B cell (primary cell): ENCODE measurements around the gene ARHGAP45. TPM values are rescaled to one million over a fixed set of nuclear protein-coding genes. Genes with fewer than 3 reads are reported as not detected.
A peak's percentile ranks its signal among the peaks of the same experiment; 100 is the strongest.

Experiments used
- ATAC-seq: fragments of 200-7000 bp; cut with Tn5 transposase; one replicate; pipeline ENCODE4 v1.10.0; 2021; ENCODE audit warnings: low read depth, mild to moderate bottlenecking, moderate number of reproducible peaks, moderate library complexity
- CTCF ChIA-PET: fragments of 350-600 bp; sonication (Branson Sonifier 250); formaldehyde crosslinking; loops from one replicate; lab custom pipeline; 2021; ENCODE audit warnings: antibody characterized with exemption, inconsistent platforms; lab: Charles Lee
- POLR2A ChIA-PET: fragments of 350-600 bp; sonication (Branson Sonifier 250); formaldehyde crosslinking; loops from one replicate; lab custom pipeline; 2021; ENCODE audit warnings: antibody characterized with exemption; lab: Charles Lee
- DNase-seq: peaks from one replicate; pipeline ENCODE4 v3.0.0; 2013
- H2AFZ ChIP-seq: 2 replicates; pipeline ENCODE4 v1.6.1; 2012; ENCODE audit warnings: mild to moderate bottlenecking, low read depth, low read length; ENCODE audit not compliant: insufficient read depth, poor library complexity, severe bottlenecking
- H3K27ac ChIP-seq, 2 donors: 1 replicate in 1 of 2; 2 replicates in 1 of 2; pipeline ENCODE4 v1.5.1; 2012 to 2013; ENCODE audit warnings: low read length in 2 of 2, mild to moderate bottlenecking in 2 of 2, moderate library complexity in 1 of 2
- H3K27me3 ChIP-seq, 4 experiments: fragments of 200-600 bp in 1 of 4; sonication (generic) in 1 of 4; replicated peaks in 1 of 4; 1 replicate in 2 of 4; 2 replicates in 2 of 4; pipeline versions ENCODE4 v1.6.1 to v1.7.0; 2013 to 2016; ENCODE audit warnings: low read length in 3 of 4, mild to moderate bottlenecking in 2 of 4, mixed read lengths in 1 of 4, moderate library complexity in 1 of 4; ENCODE audit not compliant: insufficient read depth in 4 of 4, control insufficient read depth in 3 of 4; ENCODE audit errors: control extremely low read depth in 1 of 4
- H3K36me3 ChIP-seq, 2 experiments: replicated peaks in 1 of 2; 1 replicate in 1 of 2; 2 replicates in 1 of 2; pipeline versions ENCODE4 v1.6.1 to v1.7.1; 2013; ENCODE audit warnings: low read length in 1 of 2; ENCODE audit not compliant: insufficient read depth in 2 of 2, control insufficient read depth in 1 of 2; ENCODE audit errors: control extremely low read depth in 1 of 2, extremely low read depth in 1 of 2
- H3K4me1 ChIP-seq, 2 donors: fragments of 200-600 bp in 1 of 2; sonication (generic) in 1 of 2; 1 replicate in 1 of 2; 2 replicates in 1 of 2; pipeline versions ENCODE4 v1.5.1 to v1.6.1; 2013 to 2017; ENCODE audit warnings: low read length in 2 of 2; ENCODE audit not compliant: control insufficient read depth in 2 of 2, insufficient read depth in 2 of 2
- H3K4me2 ChIP-seq: replicated peaks from 2 replicates; pipeline ENCODE3; 2012; ENCODE audit warnings: mild to moderate bottlenecking, low read depth, low read length; ENCODE audit not compliant: poor library complexity, severe bottlenecking
- H3K4me3 ChIP-seq, 5 experiments: fragments of 200-600 bp in 1 of 5; sonication (generic) in 1 of 5; 1 replicate in 3 of 5; 2 replicates in 2 of 5; pipeline versions ENCODE4 v1.5.1 to v1.7.0; 2011 to 2016; ENCODE audit warnings: low read length in 4 of 5, mild to moderate bottlenecking in 4 of 5, low read depth in 2 of 5, control low read depth in 1 of 5, moderate library complexity in 1 of 5; ENCODE audit not compliant: insufficient read depth in 1 of 5; ENCODE audit errors: control extremely low read depth in 1 of 5, extremely low read depth in 1 of 5
- H3K79me2 ChIP-seq: fragments of 200-600 bp; sonication (generic); one replicate; pipeline ENCODE4 v1.6.0; 2016; ENCODE audit warnings: low read length; ENCODE audit not compliant: control insufficient read depth, insufficient read depth
- H3K9ac ChIP-seq: fragments of 200-600 bp; sonication (generic); 2 replicates; pipeline ENCODE4 v1.6.1; 2017; ENCODE audit warnings: mild to moderate bottlenecking, low read length, moderate library complexity
- H3K9me3 ChIP-seq, 3 donors: one replicate each; pipeline versions ENCODE4 v1.6.1 to v1.7.1; 2013; ENCODE audit warnings: low read length in 2 of 3; ENCODE audit not compliant: control insufficient read depth in 2 of 3, insufficient read depth in 1 of 3; ENCODE audit errors: control extremely low read depth in 1 of 3
- H4K20me1 ChIP-seq: 2 replicates; pipeline ENCODE4 v1.6.0; 2012; ENCODE audit warnings: mild to moderate bottlenecking, low read length; ENCODE audit not compliant: insufficient read depth, control insufficient read depth, poor library complexity, severe bottlenecking
- H3K27ac Mint-ChIP-seq: one replicate; pipeline ENCODE4 v1.8.0; 2021; ENCODE audit warnings: mixed read lengths
- H3K27me3 Mint-ChIP-seq: one replicate; pipeline ENCODE4 v1.8.0; 2021; ENCODE audit warnings: mixed read lengths
- H3K4me1 Mint-ChIP-seq: one replicate; pipeline ENCODE4 v1.8.0; 2021; ENCODE audit warnings: mixed read lengths
- H3K4me3 Mint-ChIP-seq: one replicate; pipeline ENCODE4 v1.8.0; 2021; ENCODE audit warnings: mixed read lengths
- H3K9me3 Mint-ChIP-seq: one replicate; pipeline ENCODE4 v1.8.0; 2022; ENCODE audit warnings: mixed read lengths; ENCODE audit not compliant: insufficient read depth
- CTCF ChIP-seq: fragments of 200-600 bp; IDR thresholded peaks from one replicate; pipeline ENCODE4 v1.8.0; 2022; ENCODE audit warnings: antibody characterized with exemption, mild to moderate bottlenecking
- EZH2 ChIP-seq: IDR thresholded peaks from 2 replicates; pipeline ENCODE4 v1.6.1; 2012; ENCODE audit warnings: borderline replicate concordance, low read depth, mild to moderate bottlenecking, moderate library complexity, low read length; ENCODE audit not compliant: insufficient read depth, poor library complexity, severe bottlenecking
- WGBS: methylation state at CpG from one replicate; pipeline ENCODE4 v1.1.5; 2013; ENCODE audit warnings: missing lambda C conversion rate; ENCODE audit not compliant: insufficient coverage; 5-methylcytosine and 5-hydroxymethylcytosine counted together
- intact Hi-C: fragments of 100-400 bp; cut with micrococcal nuclease; formaldehyde crosslinking; loops from one replicate; pipeline ENCODE4 v1.10.0; 2022
- polyA plus RNA-seq: library from polyadenylated mRNA; depleted of rRNA; stranded (reverse); fragments of >200 nt; gene quantifications from 2 replicates; pipeline ENCODE4 v1.2.3, GENCODE V29; 2012
- total RNA-seq, 2 donors: library from RNA; stranded (reverse); fragments of 120-200 nt in 1 of 2; gene quantifications; 1 replicate in 1 of 2; 2 replicates in 1 of 2; pipeline versions ENCODE4 v1.2.3 to v1.2.4, GENCODE V29; 2013 to 2022

Gene ARHGAP45
- total and polyA plus RNA-seq, 2 donors (not counting 1 experiment from before 2014, with no cell fraction given) = 488 to 490 TPM

GRCh38 chr19:1109032-1109551 lies 42.1 kb downstream of the ARHGAP45 start:
- 97% methylated on average over 26 of the region's 48 CpGs for WGBS
- Mint-ChIP-seq H3K9me3 (no peaks in the 10 kb centered on the region), H3K27ac (no peak overlapping the region), H3K4me1 (peaks cover 15% of the 10 kb centered on the region), H3K27me3 (no peaks in the 10 kb centered on the region), H3K4me3 (no peak overlapping the region)
- no peaks in the 10 kb centered on the region for H3K27me3 ChIP-seq
- POLR2A ChIA-PET = no interaction called here
- H3K79me2 ChIP-seq = peaks cover 21% of the 10 kb centered on the region
- CTCF ChIA-PET = no interaction called here
- no peak for TF ChIP-seq CTCF
- no peak for TF ChIP-seq EZH2
- no peak overlapping the region for H3K27ac ChIP-seq
- intact Hi-C loops = no loop called here
- no peaks in the 10 kb centered on the region for H3K9me3 ChIP-seq
- DNase-seq (peak; percentile 62), ATAC-seq (no peak)
- H2AFZ ChIP-seq = no peak overlapping the region
- H4K20me1 ChIP-seq = peaks cover 54% of the 10 kb centered on the region
- H3K4me3 ChIP-seq = no peak overlapping the region
- H3K36me3 ChIP-seq = peaks cover 0 to 42% of the 10 kb centered on the region in 2 experiments
- no peak overlapping the region for H3K9ac ChIP-seq
- peaks cover 10 to 41% of the 10 kb centered on the region in 2 donors for H3K4me1 ChIP-seq
- H3K4me2 ChIP-seq = no peak overlapping the region

GRCh38 chr19:1109697-1110671 lies 43.0 kb downstream of the ARHGAP45 start:
- no peaks in the 10 kb centered on the region for H3K9me3 ChIP-seq
- H3K9ac ChIP-seq = no peak overlapping the region
- no peaks in the 10 kb centered on the region for H3K27me3 ChIP-seq
- H3K27ac Mint-ChIP-seq = peak overlapping the region; percentile 53
- H3K4me1 ChIP-seq = peaks cover 9 to 40% of the 10 kb centered on the region in 2 donors
- ChIA-PET POLR2A (no interaction called here), CTCF (no interaction called here)
- no peaks in the 10 kb centered on the region for H3K9me3 Mint-ChIP-seq
- H3K4me1 Mint-ChIP-seq = peaks cover 12% of the 10 kb centered on the region
- H3K79me2 ChIP-seq = peaks cover 18% of the 10 kb centered on the region
- no peak for DNase-seq
- H3K27ac ChIP-seq = no peak overlapping the region
- no peak overlapping the region for H3K4me3 ChIP-seq
- no peaks in the 10 kb centered on the region for H3K27me3 Mint-ChIP-seq
- peaks cover 0 to 46% of the 10 kb centered on the region in 2 experiments for H3K36me3 ChIP-seq
- no peak for TF ChIP-seq EZH2
- TF ChIP-seq CTCF = no peak
- 97% methylated on average over 52 of the region's 54 CpGs for WGBS
- intact Hi-C loops = loop anchor here (5.0 kb wide), 1 partner anchor 82 kb away; no protein-coding TSS in a partner anchor
- no peak overlapping the region for H3K4me3 Mint-ChIP-seq
- no peak overlapping the region for H2AFZ ChIP-seq
- H4K20me1 ChIP-seq = peaks cover 53% of the 10 kb centered on the region
- H3K4me2 ChIP-seq = no peak overlapping the region
- no peak for ATAC-seq
